ENCODE results near the gene KCNK5.

- no peak for TF ChIP-seq CTCF (IDR thresholded peaks at IDR 0.05; ENCODE audit: borderline replicate concordance, extremely low read depth, low read length, poor library complexity, severe bottlenecking)
- TF ChIP-seq EZH2 (IDR thresholded peaks at IDR 0.05; ENCODE audit: borderline replicate concordance, low read depth, low read length, severe bottlenecking) = no peak
Measured at GRCh38 chr6:39247667-39248194, 18.5 kb upstream of the KCNK5 start.
